GM21576 (cell line): ENCODE results near the gene RAG2.
"Not testable (repeated sequence)": the region's sequence is repeated elsewhere in the genome, so short reads cannot be mapped to it uniquely, and the experiment has no call there.

Source experiments
- ATAC-seq: cut with Tn5 transposase; IDR thresholded peaks from one replicate; pipeline ENCODE4 v1.9.1; 2021; ENCODE audit warnings: mild to moderate bottlenecking, moderate library complexity; ENCODE audit not compliant: unreplicated experiment

RAG2 gene

DNA sequence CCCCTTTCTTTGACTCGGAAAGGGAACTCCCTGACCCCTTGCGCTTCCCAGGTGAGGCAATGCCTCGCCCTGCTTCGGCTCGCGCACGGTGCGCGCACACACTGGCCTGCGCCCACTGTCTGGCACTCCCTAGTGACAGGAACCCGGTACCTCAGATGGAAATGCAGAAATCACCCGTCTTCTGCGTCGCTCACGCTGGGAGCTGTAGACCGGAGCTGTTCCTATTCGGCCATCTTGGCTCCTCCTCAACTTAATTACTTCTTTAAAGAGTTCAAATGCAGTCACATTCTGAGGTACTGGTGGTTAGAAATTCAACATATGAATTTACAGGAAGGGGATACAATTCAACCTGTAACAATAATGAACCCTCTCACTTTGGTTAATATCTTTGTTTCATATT is 40.6 kb downstream of the RAG2 start:
- ATAC-seq: not testable (repeated sequence)

DNA sequence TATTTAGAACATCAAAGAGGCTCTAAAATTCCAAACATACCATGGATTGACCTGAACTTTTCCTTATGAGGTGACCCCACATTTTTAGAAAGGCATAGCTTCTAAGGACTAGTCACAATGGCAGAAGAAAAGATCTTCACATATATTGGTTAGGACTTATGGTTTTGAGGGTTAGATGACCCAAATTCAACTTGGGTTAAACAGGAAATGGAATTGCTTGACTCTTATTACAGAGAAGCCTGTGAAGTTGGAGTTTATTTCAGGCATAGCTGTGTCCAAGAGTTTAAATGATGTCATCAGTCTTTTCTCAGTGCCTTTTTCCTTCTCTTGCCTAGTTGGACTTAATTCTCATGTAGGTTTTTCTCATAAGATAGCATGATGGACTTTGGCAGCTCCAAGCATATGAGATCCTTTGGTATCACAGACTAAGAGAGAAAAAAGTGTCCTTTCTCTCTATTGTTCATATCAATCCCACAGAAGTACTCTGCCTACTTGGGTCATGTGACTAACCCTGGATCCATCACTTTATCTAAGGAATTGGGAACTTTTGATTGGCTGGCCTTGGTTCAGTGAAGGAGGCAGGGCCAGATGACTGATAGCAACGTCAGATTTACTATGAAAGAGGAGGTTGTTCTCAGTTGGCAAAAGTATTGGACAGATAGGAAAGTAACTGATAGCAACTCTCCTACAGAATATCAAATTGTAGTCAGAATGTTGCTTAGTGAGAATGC is 47.5 kb downstream of the RAG2 start:
- ATAC-seq: no peak
